ENCODE measurements around the gene CPED1. TPM values are rescaled to one million over a fixed set of nuclear protein-coding genes. Genes with fewer than 3 reads are reported as not detected.

Gene CPED1
- total RNA-seq, 1 experiment from 2014 or later = 0.39 TPM

GRCh38 chr7:121005996-121006584, 17.6 kb downstream of the CPED1 start:
- DNase-seq (ENCODE audit: low read depth, low spot score) = no peak
- Histone ChIP-seq H3K36me3 (ENCODE audit: control insufficient read depth, insufficient read depth, low read length) (no peaks in the 10 kb centered on the region), H3K4me1 (ENCODE audit: control insufficient read depth, insufficient read depth, low read length) (no peaks in the 10 kb centered on the region), H3K4me3 (ENCODE audit: low read depth in 2 of 2, low read length in 2 of 2) (no peak overlapping the region), H3K9me3 (ENCODE audit: control insufficient read depth, insufficient read depth, low read depth, low read length) (no peaks in the 10 kb centered on the region), H3K27ac (ENCODE audit: low read length) (no peak overlapping the region), H3K27me3 (ENCODE audit: control insufficient read depth, insufficient read depth, low read length) (peaks cover 32% of the 10 kb centered on the region)
- CTCF ChIA-PET = no interaction called here
- intact Hi-C loops (cut with micrococcal nuclease; ENCODE audit: unreplicated experiment) (no loop called here), in situ Hi-C loops (cut with HindIII; ENCODE audit: low pct_unique_long_range_greater_than_20kb, low sequenced_read_pairs) (no loop called here)
- no peak for ATAC-seq
- BruUV-seq (replicated peaks) = no TSS peak
- TF ChIP-seq, protein P1, sequence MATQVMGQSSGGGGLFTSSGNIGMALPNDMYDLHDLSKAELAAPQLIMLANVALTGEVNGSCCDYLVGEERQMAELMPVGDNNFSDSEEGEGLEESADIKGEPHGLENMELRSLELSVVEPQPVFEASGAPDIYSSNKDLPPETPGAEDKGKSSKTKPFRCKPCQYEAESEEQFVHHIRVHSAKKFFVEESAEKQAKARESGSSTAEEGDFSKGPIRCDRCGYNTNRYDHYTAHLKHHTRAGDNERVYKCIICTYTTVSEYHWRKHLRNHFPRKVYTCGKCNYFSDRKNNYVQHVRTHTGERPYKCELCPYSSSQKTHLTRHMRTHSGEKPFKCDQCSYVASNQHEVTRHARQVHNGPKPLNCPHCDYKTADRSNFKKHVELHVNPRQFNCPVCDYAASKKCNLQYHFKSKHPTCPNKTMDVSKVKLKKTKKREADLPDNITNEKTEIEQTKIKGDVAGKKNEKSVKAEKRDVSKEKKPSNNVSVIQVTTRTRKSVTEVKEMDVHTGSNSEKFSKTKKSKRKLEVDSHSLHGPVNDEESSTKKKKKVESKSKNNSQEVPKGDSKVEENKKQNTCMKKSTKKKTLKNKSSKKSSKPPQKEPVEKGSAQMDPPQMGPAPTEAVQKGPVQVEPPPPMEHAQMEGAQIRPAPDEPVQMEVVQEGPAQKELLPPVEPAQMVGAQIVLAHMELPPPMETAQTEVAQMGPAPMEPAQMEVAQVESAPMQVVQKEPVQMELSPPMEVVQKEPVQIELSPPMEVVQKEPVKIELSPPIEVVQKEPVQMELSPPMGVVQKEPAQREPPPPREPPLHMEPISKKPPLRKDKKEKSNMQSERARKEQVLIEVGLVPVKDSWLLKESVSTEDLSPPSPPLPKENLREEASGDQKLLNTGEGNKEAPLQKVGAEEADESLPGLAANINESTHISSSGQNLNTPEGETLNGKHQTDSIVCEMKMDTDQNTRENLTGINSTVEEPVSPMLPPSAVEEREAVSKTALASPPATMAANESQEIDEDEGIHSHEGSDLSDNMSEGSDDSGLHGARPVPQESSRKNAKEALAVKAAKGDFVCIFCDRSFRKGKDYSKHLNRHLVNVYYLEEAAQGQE (IDR thresholded peaks at IDR 0.05; ENCODE audit: insufficient read depth in 1 of 2, low read depth in 2 of 2, low read length in 1 of 2) = no peak
- TF ChIP-seq POLR2AphosphoS5 (IDR thresholded peaks at IDR 0.05; ENCODE audit: low read depth, low read length) = no peak
- no peak for TF ChIP-seq SIN3A (IDR thresholded peaks at IDR 0.05; ENCODE audit: borderline replicate concordance, insufficient read depth, low read depth, low read length)
- no peak for TF ChIP-seq TCF7L2 (IDR thresholded peaks at IDR 0.05; ENCODE audit: low read depth, low read length)
- TF ChIP-seq, protein P2, sequence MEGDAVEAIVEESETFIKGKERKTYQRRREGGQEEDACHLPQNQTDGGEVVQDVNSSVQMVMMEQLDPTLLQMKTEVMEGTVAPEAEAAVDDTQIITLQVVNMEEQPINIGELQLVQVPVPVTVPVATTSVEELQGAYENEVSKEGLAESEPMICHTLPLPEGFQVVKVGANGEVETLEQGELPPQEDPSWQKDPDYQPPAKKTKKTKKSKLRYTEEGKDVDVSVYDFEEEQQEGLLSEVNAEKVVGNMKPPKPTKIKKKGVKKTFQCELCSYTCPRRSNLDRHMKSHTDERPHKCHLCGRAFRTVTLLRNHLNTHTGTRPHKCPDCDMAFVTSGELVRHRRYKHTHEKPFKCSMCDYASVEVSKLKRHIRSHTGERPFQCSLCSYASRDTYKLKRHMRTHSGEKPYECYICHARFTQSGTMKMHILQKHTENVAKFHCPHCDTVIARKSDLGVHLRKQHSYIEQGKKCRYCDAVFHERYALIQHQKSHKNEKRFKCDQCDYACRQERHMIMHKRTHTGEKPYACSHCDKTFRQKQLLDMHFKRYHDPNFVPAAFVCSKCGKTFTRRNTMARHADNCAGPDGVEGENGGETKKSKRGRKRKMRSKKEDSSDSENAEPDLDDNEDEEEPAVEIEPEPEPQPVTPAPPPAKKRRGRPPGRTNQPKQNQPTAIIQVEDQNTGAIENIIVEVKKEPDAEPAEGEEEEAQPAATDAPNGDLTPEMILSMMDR (IDR thresholded peaks at IDR 0.05) = no peak
- POLR2A ChIA-PET = no interaction called here

GRCh38 chr7:121006711-121007315, 18.3 kb downstream of the CPED1 start:
- TF ChIP-seq, protein P2 (IDR thresholded peaks at IDR 0.05) = no peak
- TF ChIP-seq SIN3A (IDR thresholded peaks at IDR 0.05; ENCODE audit: borderline replicate concordance, insufficient read depth, low read depth, low read length) (no peak), TCF7L2 (IDR thresholded peaks at IDR 0.05; ENCODE audit: low read depth, low read length) (no peak), POLR2AphosphoS5 (IDR thresholded peaks at IDR 0.05; ENCODE audit: low read depth, low read length) (no peak)
- TF ChIP-seq, protein P1 (IDR thresholded peaks at IDR 0.05; ENCODE audit: insufficient read depth in 1 of 2, low read depth in 2 of 2, low read length in 1 of 2) = no peak
- no peak overlapping the region for H3K27ac ChIP-seq (ENCODE audit: low read length)
- H3K9me3 ChIP-seq (ENCODE audit: control insufficient read depth, insufficient read depth, low read depth, low read length) = no peaks in the 10 kb centered on the region
- no peak for ATAC-seq
- BruUV-seq (replicated peaks) = no TSS peak
- ChIA-PET POLR2A (no interaction called here), CTCF (interaction anchor here (0.7 kb wide), 1 partner anchor 132 kb away, joined by 6 read pairs; no protein-coding TSS in a partner anchor)
- H3K4me1 ChIP-seq (ENCODE audit: control insufficient read depth, insufficient read depth, low read length) = no peaks in the 10 kb centered on the region
- no peak overlapping the region for H3K4me3 ChIP-seq (ENCODE audit: low read depth in 2 of 2, low read length in 2 of 2)
- DNase-seq (ENCODE audit: low read depth, low spot score) = no peak
- H3K36me3 ChIP-seq (ENCODE audit: control insufficient read depth, insufficient read depth, low read length) = no peaks in the 10 kb centered on the region
- intact Hi-C loops (cut with micrococcal nuclease; ENCODE audit: unreplicated experiment) = no loop called here
- in situ Hi-C loops (cut with HindIII; ENCODE audit: low pct_unique_long_range_greater_than_20kb, low sequenced_read_pairs) = no loop called here
- H3K27me3 ChIP-seq (ENCODE audit: control insufficient read depth, insufficient read depth, low read length) = peaks cover 32% of the 10 kb centered on the region
